ENCODE measurements around the gene IMMP1L.

DNA sequence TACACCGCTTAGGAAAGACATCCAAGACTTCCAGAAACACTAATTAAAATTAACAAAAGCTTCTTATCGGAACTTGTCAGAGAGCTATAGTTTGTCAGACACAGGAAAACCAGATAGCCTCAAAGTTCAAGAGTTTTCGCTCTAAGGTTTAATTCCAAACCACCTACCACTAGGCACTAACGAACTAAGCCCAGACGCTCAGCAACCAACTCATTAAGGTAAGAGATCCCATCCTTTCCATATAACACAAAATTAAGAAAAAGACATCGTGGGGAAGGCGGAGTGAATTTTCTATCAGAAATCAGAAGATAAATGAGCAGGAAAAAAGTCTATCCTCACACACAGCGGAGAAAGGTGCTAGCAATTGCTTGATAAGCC lies 382 bp downstream of the IMMP1L start:
- TF ChIP-seq POLR2A (IDR thresholded peaks at IDR 0.05; ENCODE audit: low read depth, low read length) (no peak), CTCF (IDR thresholded peaks at IDR 0.05; ENCODE audit: extremely low read depth in 1 of 2, insufficient read depth in 1 of 2, low read depth in 1 of 2, low read length in 2 of 2) (no peak), EZH2 (IDR thresholded peaks at IDR 0.05; ENCODE audit: borderline replicate concordance, low read depth, low read length, severe bottlenecking) (no peak), POLR2AphosphoS5 (IDR thresholded peaks at IDR 0.05; ENCODE audit: insufficient read depth, low read depth, low read length) (no peak), MYC (IDR thresholded peaks at IDR 0.05; ENCODE audit: low read depth, low read length) (no peak), MAX (IDR thresholded peaks at IDR 0.05; ENCODE audit: insufficient read depth, insufficient read length) (no peak)

Measured in endothelial cell of umbilical vein (primary cell).